NCI-H2029 treated with DMSO at 0.1 percent for 48 hours (cell line): ENCODE data around the gene DSCAML1.
"Not testable (repeated sequence)": the region's sequence is repeated elsewhere in the genome, so short reads cannot be mapped to it uniquely, and the experiment has no call there.

Experiments used
- DNase-seq: peaks from one replicate; lab custom pipeline; 2025; lab: John Stamatoyannopoulos, UW

Gene DSCAML1

DNA sequence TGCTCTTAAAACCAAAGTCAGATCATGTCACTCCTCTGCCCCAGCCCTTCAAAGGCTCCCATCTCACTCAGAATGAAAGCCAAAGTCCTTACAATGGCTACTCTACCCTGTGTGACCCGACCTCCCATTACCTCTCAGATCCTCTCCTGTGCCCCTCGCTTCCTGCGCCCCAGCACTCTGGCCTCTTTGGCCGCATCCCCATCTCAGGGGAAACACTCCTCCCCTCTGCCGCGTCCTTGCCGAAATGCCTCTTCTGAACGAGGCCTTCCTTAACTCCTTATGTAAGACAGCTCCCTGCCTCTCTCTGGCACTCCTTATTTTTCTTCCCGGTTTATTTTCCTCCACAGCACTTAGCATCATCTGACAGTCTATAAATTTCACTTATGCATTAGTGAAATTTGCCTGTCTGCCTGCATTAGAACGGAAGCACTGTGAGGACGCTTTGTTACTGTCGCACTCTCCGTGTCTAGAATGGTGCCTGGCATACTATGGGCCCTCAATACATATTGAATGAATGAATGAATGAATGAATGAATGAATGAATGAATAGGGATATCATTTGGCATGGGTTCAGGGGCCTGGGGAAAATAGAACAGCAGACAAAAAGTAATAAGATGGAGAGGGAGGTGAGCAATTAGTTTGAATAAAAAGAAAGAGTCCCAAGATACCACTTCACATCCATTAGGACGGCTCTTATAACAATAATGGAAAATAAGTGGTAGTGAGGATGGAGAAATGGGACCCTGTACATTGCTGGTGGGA is 331.6 kb downstream of the DSCAML1 start:
- DNase-seq: no peak

DNA sequence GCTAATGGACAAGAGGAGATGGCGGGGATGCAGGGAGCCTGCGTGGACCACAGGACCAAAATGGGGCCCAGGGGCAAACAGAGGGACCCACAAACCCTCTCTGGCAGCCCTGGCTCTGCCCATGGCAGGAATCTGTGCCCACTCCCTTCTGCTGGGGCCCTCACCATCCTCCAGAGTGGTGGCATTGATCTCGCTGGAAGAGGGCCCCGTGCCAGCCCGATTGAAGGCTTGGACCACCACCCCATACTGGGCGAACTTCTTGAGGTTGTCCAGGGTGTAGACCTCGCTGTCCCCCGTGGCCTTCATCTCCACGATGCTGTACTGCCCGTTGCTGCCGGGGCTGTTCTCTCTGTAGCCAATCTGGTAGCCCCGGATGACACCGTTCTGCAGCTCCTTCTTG is 332.2 kb downstream of the DSCAML1 start:
- DNase-seq: no peak

DNA sequence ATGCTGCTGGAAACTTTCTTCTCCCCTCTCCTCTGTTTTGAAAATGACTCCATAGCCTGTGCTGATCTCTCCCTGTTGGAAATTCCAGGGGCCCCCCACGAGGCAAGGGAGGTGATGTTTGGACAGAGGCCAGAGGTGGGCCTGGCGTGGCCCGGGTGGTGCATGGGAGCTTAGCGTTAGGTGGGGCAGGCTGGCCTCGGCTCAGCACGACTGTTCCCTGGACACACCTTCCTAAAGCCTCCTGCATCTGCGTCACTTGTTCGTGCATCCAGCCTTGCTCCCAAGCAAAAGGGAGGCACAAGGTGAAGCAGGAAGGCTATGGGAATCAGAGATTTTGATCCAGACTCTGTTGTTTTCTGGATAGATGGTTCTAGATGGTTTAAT is 334.2 kb downstream of the DSCAML1 start:
- DNase-seq: no peak

DNA sequence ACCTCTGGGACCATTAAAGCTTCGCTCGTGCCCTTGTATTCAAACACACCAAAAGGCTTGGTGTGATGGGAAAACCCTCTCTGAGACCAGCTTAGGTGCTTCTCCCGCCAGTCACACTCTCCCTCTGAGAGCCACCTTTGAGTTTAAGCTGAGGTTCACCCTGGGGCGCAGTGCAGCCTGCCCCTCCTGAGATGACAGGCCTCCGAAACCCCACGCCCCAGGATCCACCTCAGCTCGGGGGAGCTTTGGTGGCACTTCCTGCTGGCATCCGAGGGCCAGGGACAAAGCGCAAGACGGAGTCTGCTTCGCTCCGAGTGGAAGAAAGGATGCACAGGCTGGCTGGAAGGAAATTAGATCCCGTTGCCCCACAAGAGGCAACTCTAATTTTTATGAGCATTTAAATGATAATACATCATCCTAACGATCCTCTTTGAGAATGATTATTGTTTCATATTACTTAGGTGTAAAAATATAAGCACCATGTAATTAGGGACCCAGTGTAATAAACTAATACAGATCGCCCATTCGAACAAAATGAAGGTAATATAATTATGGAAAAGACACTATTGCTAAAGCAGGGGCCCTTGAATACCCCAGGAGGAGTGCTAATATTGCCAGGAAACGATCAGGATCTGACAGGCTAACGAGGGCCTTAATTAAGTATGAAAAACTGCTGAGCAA is 334.7 kb downstream of the DSCAML1 start:
- DNase-seq: no peak

DNA sequence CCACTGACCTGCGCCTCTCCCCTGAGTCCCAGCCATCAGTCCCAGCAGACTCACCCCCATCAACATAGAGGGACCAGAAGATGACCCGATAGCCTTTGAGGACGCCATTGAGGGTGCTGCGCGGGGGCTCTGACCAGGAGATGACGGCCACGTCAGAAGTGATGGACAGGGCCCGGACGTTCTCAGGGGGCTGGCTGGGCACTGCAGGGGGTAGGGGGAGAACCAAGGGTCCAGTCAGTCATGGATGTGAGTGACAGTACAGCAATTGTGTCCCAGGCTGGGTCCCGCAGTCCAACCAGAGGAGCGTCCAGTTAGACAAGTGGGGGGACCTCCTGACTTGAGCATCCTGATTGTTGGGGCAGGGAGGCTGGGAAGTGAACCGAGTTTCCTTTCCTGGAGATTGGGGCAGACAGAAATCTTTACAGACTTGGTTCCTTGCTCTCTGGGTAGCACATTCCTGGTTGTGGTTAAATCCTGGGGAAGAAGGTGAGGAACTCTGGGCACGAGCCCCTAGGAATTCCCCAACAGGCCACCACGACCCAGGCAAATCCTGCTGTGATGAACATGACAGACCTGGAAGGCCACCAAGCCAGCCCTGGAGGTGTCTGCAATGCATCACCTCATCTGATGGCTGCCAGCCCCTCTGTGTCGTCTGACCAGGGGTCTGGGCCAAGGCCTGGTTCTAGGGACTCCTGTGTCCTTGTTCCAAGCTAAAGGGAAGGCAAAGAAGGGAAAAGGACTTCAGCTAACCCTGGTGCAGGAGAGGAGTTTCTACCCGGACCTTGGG is 335.4 kb downstream of the DSCAML1 start:
- no peak for DNase-seq

DNA sequence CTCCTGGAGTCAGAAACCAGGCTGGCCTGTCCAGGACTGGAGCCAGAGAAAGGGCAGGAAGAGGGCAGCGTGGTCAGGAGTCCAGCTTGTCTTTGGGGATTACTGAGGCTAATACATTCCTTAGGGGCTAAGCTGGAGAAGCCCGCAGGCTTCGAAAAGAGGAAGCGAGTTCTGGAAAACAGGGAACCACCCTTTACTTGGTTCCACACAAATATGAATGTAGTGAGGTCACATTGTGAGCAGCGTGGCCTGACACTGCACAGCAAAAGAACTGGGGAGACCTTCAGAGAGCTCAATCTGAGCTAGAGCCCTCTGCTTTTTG is 337.1 kb downstream of the DSCAML1 start:
- no peak for DNase-seq

DNA sequence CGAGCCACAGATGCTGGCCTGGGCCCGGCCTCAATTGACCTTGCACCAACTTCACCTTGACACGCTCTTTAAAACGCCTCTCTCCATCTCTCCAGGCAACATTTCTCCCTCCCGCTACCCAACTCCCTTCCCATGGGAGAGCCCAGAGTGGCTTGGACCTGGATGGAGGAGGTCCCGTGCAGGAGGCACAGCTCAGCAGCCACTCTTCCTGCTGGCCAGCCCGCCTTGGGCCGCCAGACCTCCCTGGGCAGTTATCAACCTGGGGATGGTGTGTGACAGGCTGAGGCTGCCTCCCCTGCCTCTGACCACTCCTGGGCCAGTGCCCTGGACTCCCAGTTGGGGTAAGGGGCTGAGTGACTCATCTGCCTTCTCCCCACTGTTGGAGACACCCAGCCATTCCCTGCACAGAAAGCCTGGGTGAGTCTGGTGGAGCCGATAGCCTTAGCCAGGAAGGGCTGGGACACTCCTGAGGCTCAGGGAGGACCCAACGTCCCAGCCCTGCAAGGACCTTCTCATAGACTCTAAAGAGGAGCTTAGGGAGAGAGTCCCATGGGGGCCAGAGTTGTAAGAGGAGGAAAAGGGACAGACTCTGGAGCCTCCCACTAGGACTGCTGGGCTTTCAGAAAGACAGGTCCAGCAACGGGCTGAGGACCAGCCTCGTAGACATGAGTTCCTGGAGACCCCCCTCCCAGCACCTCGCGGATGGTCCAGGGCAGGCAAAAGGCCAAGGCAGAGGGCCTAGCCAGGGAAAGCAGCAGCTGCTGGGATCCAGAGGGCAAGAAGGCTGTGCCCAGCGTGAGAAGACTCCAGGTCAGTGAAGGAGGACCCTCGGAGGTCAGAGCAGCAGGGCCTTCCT is 337.7 kb downstream of the DSCAML1 start:
- DNase-seq: no peak

DNA sequence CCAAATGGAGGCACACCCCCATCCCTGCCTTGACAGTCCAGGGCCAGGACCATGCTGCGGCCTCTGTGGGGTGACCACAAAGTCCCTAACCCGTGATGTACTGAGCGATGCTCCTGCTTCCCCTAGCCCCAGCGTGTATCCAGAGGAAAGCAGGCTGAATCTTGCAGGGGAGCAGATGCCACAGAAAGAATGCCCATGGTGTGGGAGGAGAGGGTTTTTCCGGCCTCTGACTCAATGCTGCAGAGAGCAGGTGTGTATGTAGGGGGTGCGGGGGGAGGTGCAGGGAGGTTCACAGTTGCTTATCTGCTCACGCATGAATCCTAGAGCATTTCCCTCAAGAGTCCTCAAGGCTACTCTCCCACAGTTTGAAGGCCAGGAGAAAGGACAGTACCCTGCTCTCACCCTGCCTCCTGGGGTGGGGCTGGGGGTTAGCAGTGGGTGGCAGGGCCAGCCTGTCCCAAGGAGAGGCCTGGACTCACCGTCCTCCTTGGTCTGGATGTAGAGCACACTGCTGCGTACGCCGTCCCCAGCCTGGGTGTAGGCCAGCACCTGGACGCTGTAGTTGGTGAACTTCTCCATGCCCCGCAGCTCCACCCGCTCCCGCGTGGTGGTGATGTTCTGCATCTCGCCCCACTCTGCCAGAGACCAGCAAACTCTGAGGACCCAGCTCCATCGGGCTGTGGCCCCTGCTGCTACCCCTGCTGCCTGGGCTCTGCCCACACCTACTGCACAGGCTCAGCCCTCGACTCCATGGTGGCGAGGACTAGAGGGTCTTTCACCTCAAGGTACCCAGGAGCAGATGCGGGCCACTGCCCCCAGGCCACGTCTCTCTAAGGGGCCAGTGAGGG is 338.5 kb downstream of the DSCAML1 start:
- peak; percentile 65 for DNase-seq

DNA sequence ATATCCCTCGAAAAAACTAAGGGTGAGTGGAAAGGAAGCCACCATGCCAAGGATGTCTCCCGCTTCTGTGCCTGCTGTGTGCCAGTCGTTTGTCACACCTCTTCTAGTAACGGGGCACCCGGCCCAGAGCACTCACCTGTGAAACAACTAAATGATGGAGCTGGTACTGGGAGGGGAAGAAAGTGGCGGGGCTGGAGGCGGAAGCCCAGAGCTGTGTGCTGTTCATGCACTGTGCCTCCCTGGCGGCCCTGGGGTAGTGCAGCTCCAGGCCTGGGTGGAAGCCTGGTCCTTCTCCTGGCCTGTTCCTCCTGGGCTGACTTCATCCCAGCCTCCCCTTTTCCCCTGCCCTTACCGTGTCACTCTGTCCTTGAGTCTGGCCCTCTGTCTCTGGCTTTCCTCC is 339.2 kb downstream of the DSCAML1 start:
- peak; percentile 63 for DNase-seq

DNA sequence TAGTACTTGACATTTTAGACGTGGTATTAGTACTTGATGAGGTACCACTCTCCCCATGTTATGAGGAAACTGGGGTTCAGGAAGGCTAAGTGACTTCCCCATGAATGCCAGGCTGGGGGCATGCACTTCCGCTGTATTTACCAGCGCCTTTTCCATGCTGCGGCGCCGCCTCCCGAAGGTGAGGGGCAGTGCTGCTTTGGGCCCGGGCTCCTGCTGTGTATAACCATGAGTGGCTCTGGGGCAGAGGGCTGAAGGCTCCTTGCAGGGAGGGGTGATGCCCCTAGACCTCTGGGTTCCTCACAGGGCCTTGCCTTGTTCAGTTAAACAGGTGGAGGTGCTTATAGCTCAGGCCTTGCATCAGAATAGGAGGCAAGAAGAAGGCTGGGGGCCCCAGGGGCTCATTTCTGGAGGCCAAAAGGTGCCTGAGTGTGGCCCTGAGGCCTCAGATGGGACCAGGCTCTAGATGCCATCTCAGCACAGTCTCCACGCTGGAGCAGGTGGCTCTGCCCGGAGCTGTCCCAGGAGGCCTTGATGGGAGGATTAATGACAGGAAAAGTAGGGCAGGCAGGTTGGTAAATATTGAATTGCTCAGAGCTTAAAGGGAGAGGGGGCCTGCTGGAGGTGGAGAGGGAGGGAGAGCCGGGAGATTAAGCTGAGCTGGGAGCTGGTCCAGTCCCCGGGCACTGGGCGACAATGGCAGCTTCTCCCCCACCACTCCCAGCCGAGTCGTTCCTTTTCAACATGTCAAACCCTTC is 339.8 kb downstream of the DSCAML1 start:
- peak; percentile 63 for DNase-seq

DNA sequence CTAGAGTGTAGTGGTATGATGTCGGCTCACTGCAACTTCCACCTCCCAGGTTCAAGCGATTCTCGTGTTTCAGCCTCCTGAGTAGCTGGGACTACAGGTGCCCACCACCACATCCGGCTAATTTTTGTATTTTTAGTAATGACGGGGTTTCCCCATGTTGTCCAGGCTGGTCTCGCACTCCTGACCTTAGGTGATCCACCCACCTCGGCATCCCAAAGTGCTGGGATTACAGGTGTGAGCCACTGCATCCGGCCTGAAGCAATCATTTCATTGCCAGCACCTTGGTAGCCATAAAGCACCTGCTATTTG is 340.3 kb downstream of the DSCAML1 start:
- DNase-seq: not testable (repeated sequence)

DNA sequence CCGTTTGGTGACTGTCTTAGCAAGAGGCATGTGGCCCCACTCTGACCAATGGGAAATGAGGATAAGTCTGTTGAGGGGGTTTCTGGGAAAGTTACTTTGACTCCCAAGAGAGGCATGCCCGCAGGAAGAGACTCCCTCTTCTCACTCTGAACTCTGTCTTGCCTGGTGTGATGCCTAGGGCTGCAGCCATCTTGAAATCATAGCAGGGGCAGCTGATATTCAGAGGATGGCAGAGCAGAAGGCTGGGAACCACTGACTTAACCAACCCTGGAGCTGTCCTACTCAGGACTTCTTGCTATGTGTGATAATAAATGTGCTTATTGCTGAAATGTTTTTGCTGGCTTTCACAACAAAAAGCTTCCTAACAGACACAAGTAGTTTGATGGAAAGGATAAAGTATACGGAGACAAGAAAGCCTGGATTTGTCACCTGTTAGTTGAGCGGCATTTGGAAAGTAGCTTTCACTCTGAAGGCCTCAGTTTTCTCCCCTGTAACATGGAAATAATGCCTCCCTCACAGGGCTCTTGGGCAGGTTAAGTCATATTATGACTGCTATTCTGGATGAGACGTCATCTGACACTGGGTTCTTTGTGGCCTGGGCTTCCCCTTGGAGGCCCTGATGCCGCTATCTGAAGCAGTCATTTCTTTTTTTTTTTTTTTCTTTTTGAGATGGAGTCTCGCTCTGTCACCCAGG is 340.8 kb downstream of the DSCAML1 start:
- DNase-seq: no peak

DNA sequence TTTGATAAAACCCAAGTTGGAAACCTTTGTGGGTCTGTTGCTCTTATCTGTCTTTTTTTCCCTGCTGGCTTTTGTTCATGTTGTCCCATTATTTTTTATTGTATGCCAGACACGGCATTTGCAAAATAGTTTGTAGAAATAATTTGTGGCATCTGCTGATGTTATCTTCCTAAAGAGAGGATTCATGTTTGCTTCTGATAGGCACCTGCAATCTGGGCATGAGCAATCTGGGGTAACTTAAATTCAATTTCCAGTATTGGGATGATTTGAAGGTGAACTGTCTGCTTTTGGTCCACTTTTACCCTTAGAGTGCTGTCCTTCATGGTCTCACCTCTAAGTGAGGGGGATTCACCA is 342.5 kb downstream of the DSCAML1 start:
- no peak for DNase-seq

DNA sequence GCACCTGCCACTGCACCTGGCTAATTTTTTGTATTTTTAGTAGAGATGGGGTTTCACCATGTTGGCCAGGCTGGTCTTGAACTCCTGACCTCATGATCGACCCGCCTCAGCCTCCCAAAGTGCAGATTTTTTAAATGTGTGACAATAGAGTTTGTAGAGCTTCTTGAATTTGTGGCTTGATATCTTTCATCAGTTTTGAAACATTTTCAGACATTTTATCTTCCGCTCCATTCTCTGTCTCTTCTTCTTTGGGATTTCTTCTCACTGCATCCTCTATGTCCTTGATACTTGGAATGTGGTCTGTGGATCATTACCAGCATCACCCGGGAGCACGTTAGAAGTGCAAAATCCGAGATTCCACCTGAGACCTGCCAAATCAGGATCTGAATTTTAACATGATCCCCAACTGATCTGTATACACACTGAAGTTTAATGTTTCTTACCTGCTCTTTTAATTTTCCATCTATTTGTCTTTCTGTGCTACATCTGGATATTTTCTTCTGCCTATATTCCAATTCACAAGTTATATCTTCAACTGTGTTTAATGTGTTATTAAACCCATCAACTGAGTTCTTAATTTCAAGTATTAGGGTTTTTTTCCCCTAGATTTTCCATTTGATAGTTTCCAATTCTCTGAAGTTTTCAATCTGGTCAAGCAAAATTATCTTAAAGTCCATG is 343.0 kb downstream of the DSCAML1 start:
- DNase-seq: no peak

DNA sequence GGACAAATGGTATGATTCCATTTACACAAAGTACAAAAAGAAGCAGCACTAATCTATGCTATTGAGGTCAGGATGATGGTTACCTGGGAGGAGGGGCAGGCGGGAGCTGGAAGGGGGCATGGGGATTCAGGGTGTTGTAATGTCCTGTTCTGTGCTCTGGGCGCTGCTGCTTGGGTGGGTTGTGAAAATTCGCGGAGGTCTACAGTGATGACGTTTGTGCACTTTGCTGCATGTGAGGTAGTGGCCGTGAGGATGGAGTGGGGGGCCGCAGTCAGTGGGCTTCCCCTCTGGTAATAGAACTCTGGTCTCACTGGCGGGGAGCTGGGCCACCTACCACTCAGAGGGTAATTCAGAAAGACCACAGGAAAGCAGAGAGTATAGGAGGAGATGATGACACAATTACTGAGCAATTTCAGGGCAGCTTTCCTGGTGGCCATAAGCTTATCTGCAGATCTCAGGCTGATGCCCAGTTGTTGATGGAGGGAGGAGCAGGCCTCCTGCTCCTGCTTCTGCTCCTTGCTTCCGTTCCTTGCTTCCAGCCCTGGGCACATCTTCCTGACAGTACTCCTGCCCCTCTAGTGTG is 347.8 kb downstream of the DSCAML1 start:
- DNase-seq: no peak

DNA sequence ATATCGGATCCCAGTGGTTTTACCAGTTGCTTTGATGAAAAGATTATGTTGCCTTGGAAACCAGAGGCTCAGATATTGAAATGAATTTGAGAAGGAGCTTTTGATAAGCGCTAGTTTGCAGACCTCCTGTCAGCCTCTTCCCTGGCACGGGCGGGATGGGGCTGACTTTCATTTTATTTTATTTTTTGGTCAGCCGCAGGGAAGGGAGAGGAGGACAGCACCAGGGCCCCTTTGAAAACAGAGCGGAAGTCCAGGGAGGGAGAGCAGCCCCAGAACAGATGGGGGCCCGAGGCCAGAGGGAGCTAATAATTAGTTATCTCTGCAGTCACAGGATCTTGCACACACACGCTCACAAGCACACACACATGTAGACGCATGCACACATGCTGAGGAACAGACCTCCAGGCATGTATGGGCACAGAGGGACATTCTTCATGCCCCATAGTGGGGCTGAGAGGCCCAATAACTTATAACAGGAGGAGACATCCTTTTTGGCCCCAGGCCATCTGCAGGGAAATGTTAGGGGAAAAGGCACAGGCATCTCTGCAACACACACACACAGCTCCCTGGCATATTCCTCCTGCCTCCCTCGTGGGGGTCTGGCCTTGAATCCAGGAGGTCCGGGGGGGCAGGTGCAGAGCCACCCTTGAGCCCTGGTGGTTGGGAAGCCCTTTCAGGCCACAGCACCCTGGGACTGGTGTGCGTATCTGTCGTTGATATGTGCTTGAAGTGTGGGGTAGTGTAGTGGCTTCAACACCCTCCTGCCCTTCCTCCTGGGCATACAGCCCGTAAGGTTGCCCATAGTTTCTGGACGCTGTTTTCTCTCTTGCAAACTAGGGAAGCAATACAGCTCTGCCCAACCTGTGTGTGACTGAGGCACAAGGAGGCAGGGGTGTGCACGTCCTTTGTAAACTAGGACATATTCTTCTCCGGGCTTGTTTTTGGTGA is 352.0 kb downstream of the DSCAML1 start:
- DNase-seq: no peak

DNA sequence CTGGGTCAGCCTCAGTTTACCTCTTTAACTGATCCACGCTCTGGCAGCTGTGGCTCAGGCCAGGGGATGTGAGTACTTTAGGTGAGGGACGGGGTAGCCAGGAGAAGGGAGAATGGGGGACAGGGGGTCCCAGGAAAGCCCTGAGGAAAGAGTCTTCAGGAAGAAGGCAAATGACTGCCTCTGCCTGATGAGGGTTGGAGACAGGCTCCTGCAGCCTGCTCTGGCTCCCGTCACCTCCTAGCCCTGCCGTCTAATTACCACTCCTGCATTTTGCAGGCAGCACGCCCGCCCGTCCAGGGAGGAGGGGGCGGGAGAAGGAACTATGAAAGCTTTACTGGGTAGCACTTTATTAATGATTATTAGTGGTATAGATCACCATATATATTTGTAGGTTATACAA is 352.8 kb downstream of the DSCAML1 start:
- no peak for DNase-seq
